Activated CD4-positive, alpha-beta memory T cell treated with anti-CD3 and anti-CD28 coated beads for 36 hours (primary cell): ENCODE results near the gene REEP6. TPM values are rescaled to one million over a fixed set of nuclear protein-coding genes. Genes with fewer than 3 reads are reported as not detected.
"Not testable (repeated sequence)": the region's sequence is repeated elsewhere in the genome, so short reads cannot be mapped to it uniquely, and the experiment has no call there.

Experiments
- CTCF ChIA-PET: fragments of 350-600 bp; sonication (Branson Sonifier 250); formaldehyde crosslinking; loops from one replicate; lab custom pipeline; 2021; ENCODE audit warnings: antibody characterized with exemption, inconsistent platforms; lab: Charles Lee
- POLR2A ChIA-PET: fragments of 350-600 bp; sonication (Branson Sonifier 250); formaldehyde crosslinking; loops from one replicate; lab custom pipeline; 2021; ENCODE audit warnings: antibody characterized with exemption; lab: Charles Lee
- DNase-seq: peaks from one replicate; pipeline ENCODE4 v3.0.0-alpha.2; 2020
- H3K27ac Mint-ChIP-seq: one replicate; pipeline ENCODE4 v1.8.0; 2021; ENCODE audit warnings: mixed read lengths
- H3K27me3 Mint-ChIP-seq: one replicate; pipeline ENCODE4 v1.8.0; 2021; ENCODE audit warnings: mixed read lengths
- H3K36me3 Mint-ChIP-seq: one replicate; pipeline ENCODE4 v1.8.0; 2021; ENCODE audit warnings: mixed read lengths
- H3K4me1 Mint-ChIP-seq: one replicate; pipeline ENCODE4 v1.8.0; 2021; ENCODE audit warnings: low read depth, mixed read lengths
- H3K4me3 Mint-ChIP-seq: one replicate; pipeline ENCODE4 v1.8.0; 2021; ENCODE audit warnings: mild to moderate bottlenecking, mixed read lengths
- H3K9me3 Mint-ChIP-seq: one replicate; pipeline ENCODE4 v1.8.0; 2021; ENCODE audit warnings: mixed read lengths
- intact Hi-C: fragments of 100-400 bp; cut with micrococcal nuclease; formaldehyde crosslinking; loops from one replicate; pipeline ENCODE4 v1.15.1; 2023
- total RNA-seq, 2 experiments: library from RNA; stranded (reverse); gene quantifications; one replicate each; pipeline ENCODE4 v1.2.3, GENCODE V29; 2021

Gene REEP6
- total RNA-seq, 2 experiments from 2014 or later, result 1.8 to 1.9 TPM

GRCh38 chr19:1496714-1497577 is 6.0 kb downstream of the REEP6 start:
- Mint-ChIP-seq H3K27me3 (no peaks in the 10 kb centered on the region), H3K36me3 (no peaks in the 10 kb centered on the region), H3K4me1 (peaks cover 2% of the 10 kb centered on the region), H3K4me3 (no peak overlapping the region), H3K27ac (no peak overlapping the region), H3K9me3 (no peaks in the 10 kb centered on the region)
- intact Hi-C loops, result no loop called here
- ChIA-PET POLR2A (no interaction called here), CTCF (no interaction called here)
- no peak for DNase-seq

- no peak overlapping the region for H3K27ac Mint-ChIP-seq
- POLR2A ChIA-PET, result no interaction called here
These were observed 6.7 kb downstream of the REEP6 start for GRCh38 chr19:1497578-1498235.

GRCh38 chr19:1499231-1499630 is 8.2 kb downstream of the REEP6 start:
- H3K4me1 Mint-ChIP-seq, POLR2A ChIA-PET, intact Hi-C loops, H3K27me3 Mint-ChIP-seq, H3K27ac Mint-ChIP-seq, DNase-seq, H3K4me3 Mint-ChIP-seq, CTCF ChIA-PET, H3K36me3 Mint-ChIP-seq, H3K9me3 Mint-ChIP-seq: not testable (repeated sequence)

More at GRCh38 chr19:1497578-1498235, 6.7 kb downstream of the REEP6 start:
- Mint-ChIP-seq H3K4me1 (peaks cover 2% of the 10 kb centered on the region), H3K36me3 (no peaks in the 10 kb centered on the region), H3K9me3 (no peaks in the 10 kb centered on the region), H3K4me3 (no peak overlapping the region), H3K27me3 (peaks cover 2% of the 10 kb centered on the region)
- intact Hi-C loops, result no loop called here
- DNase-seq, result no peak
- CTCF ChIA-PET, result no interaction called here

DNA sequence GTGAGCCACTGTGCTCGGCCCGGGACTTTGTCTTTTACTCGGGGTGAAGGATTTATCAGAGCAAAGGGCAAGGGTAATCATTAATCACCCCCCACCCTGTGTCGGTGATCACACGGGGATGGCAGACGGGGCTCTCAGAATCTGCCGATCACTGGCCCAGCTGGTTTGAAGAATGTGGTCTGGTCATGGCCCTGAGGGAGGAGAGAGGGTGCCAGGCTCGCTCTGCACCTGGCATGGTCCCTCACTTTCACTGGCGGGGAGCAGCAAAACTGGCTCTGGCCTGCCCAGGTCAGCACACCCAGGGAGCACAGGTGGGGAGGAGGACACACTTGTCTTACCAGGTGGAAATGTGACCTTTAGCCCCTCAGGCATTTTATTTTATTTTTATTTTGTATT is 10.2 kb downstream of the REEP6 start:
- ChIA-PET POLR2A (no interaction called here), CTCF (interaction anchor here (2.4 kb wide), 1 partner anchor 10 kb away, joined by 14 read pairs; the partner anchor contains the start of gene REEP6)
- H3K27ac Mint-ChIP-seq, result no peak overlapping the region
- peaks cover 7% of the 10 kb centered on the region for H3K4me1 Mint-ChIP-seq
- H3K9me3 Mint-ChIP-seq, result no peaks in the 10 kb centered on the region
- DNase-seq, result no peak
- intact Hi-C loops, result no loop called here
- H3K27me3 Mint-ChIP-seq, result peaks cover 13% of the 10 kb centered on the region
- H3K4me3 Mint-ChIP-seq, result no peak overlapping the region
- H3K36me3 Mint-ChIP-seq, result no peaks in the 10 kb centered on the region

DNA sequence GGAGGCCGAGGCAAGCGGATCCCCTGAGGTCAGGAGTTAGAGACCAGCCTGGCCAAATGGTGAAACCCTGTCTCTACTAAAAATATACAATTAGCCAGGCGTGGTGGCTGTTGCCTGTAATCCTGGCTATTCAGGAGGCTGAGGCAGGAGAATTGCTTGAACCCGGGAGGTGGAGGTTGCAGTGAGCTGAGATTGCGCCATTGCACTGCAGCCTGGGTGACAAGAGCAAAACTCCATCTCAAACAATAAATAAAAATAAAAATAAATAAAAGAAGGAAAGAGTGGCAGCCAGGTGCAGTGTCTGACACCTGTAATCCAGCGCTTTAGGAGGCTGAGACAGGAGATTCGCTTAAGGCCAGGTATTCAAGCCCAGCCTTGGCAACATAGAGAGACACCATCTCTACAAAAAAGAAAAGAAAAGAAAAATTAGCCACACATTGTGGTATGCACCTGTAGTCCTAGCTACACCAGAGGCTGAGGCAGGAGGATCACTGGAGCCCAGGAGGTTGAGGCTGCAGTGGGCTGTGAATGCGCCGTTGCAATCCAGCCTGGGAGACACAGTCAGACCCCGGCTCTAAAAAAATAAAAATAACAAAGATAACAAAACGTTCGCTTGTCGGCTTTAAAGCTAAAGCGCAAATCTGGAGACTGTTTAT is 11.6 kb downstream of the REEP6 start:
- H3K27me3 Mint-ChIP-seq, result peaks cover 13% of the 10 kb centered on the region
- no peak for DNase-seq
- no peaks in the 10 kb centered on the region for H3K9me3 Mint-ChIP-seq
- POLR2A ChIA-PET, result no interaction called here
- H3K4me3 Mint-ChIP-seq, result no peak overlapping the region
- CTCF ChIA-PET, result interaction anchor here (1.2 to 2.4 kb wide), 3 partner anchors 11 to 200 kb away, joined by 3 to 14 read pairs (median 4); partner anchors contain the start of gene REEP6
- H3K27ac Mint-ChIP-seq, result no peak overlapping the region
- H3K36me3 Mint-ChIP-seq, result no peaks in the 10 kb centered on the region
- intact Hi-C loops, result no loop called here
- peaks cover 8% of the 10 kb centered on the region for H3K4me1 Mint-ChIP-seq

GRCh38 chr19:1503089-1503924 is 12.3 kb downstream of the REEP6 start:
- peak; percentile 83 for DNase-seq
- no peaks in the 10 kb centered on the region for H3K36me3 Mint-ChIP-seq
- H3K9me3 Mint-ChIP-seq, result no peaks in the 10 kb centered on the region
- peaks cover 12% of the 10 kb centered on the region for H3K4me1 Mint-ChIP-seq
- H3K27ac Mint-ChIP-seq, result no peak overlapping the region
- intact Hi-C loops, result no loop called here
- H3K27me3 Mint-ChIP-seq, result peaks cover 13% of the 10 kb centered on the region
- no peak overlapping the region for H3K4me3 Mint-ChIP-seq
- ChIA-PET POLR2A (no interaction called here), CTCF (interaction anchor here (0.6 to 2.4 kb wide), 5 partner anchors 12 to 624 kb away, joined by 3 to 14 read pairs (median 4); partner anchors contain the start of gene REEP6)

GRCh38 chr19:1503925-1504773 is 13.2 kb downstream of the REEP6 start:
- H3K4me1 Mint-ChIP-seq, result peaks cover 14% of the 10 kb centered on the region
- no peak overlapping the region for H3K27ac Mint-ChIP-seq
- H3K4me3 Mint-ChIP-seq, result no peak overlapping the region
- no peak for DNase-seq
- H3K9me3 Mint-ChIP-seq, result no peaks in the 10 kb centered on the region
- CTCF ChIA-PET, result interaction anchor here (0.6 kb wide), 2 partner anchors 46 to 625 kb away, joined by 3 to 4 read pairs; no protein-coding TSS in a partner anchor
- intact Hi-C loops, result no loop called here
- H3K36me3 Mint-ChIP-seq, result no peaks in the 10 kb centered on the region
- peaks cover 13% of the 10 kb centered on the region for H3K27me3 Mint-ChIP-seq
- POLR2A ChIA-PET, result no interaction called here

DNA sequence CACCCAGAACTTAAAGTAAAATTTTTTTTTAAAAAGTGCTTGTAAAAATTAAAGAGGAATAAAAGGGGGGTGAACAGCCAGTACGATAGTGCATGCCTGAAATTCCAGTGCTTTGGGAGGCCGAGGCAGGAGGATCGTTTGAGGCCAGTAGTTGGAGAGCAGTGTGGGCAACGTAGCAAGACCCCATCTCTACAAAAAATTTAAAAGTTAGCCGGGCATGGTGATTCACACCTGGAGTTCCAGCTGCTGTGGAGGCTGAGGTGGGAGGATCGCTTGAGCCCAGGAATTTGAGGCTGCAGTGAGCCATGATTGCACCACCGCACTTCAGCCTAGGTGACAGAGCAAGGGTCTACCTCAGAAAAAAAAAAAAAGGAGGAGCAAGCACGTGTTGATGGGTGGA is 14.0 kb downstream of the REEP6 start:
- Mint-ChIP-seq H3K36me3 (no peaks in the 10 kb centered on the region), H3K4me1 (peaks cover 14% of the 10 kb centered on the region), H3K27me3 (peaks cover 13% of the 10 kb centered on the region), H3K9me3 (no peaks in the 10 kb centered on the region), H3K4me3 (no peak overlapping the region), H3K27ac (no peak overlapping the region)
- intact Hi-C loops, result no loop called here
- ChIA-PET POLR2A (no interaction called here), CTCF (interaction anchor here (0.7 to 0.9 kb wide), 2 partner anchors 262 to 827 kb away, joined by 3 read pairs; no protein-coding TSS in a partner anchor)
- no peak for DNase-seq

- Mint-ChIP-seq H3K9me3 (no peaks in the 10 kb centered on the region), H3K4me3 (no peak overlapping the region), H3K27me3 (peaks cover 13% of the 10 kb centered on the region), H3K27ac (no peak overlapping the region), H3K36me3 (no peaks in the 10 kb centered on the region), H3K4me1 (peaks cover 14% of the 10 kb centered on the region)
- ChIA-PET POLR2A (interaction anchor here (0.5 kb wide), 1 partner anchor 65 kb away, joined by 5 read pairs; no protein-coding TSS in a partner anchor), CTCF (interaction anchor here (0.9 kb wide), 1 partner anchor 826 kb away, joined by 3 read pairs; no protein-coding TSS in a partner anchor)
- intact Hi-C loops, result loop anchor here (2.0 kb wide), 1 partner anchor 15 kb away; the partner anchor contains the start of genes PCSK4 and REEP6
- DNase-seq, result no peak
These were observed 15.3 kb downstream of the REEP6 start for GRCh38 chr19:1505991-1506881.

DNA sequence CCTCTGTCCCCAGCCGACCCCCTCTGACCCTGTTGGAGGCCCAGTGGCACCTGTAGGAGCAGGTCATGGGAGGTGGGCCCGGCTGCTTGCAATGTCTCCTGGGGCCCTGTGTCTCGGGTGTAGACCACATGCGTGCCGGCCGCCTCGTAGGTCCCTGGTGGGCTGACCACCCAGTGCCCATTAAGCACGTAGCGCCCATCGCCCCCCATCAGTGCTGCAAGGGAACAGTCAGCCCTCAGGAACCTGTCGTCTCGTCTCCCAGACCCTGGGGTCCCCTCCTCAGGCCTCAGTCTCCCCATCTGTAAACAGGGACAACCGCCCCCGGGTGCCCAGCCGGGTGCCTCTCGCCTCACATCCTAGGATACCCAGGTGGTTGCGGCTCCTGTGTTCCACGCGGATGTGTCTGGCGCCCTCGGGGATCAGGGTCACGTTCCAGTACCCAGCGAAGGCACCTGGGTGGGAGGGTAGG is 16.2 kb downstream of the REEP6 start:
- H3K36me3 Mint-ChIP-seq, result no peaks in the 10 kb centered on the region
- H3K27ac Mint-ChIP-seq, result no peak overlapping the region
- no peak for DNase-seq
- peaks cover 15% of the 10 kb centered on the region for H3K4me1 Mint-ChIP-seq
- H3K9me3 Mint-ChIP-seq, result no peaks in the 10 kb centered on the region
- ChIA-PET POLR2A (no interaction called here), CTCF (no interaction called here)
- no peak overlapping the region for H3K4me3 Mint-ChIP-seq
- intact Hi-C loops, result loop anchor here (2.0 kb wide), 1 partner anchor 16 kb away; the partner anchor contains the start of genes PCSK4 and REEP6
- peaks cover 13% of the 10 kb centered on the region for H3K27me3 Mint-ChIP-seq
